OCI-LY3 (cell line): ENCODE data around the gene FAM83G.

ENCODE experiments used
- EZH2phosphoT487 ChIP-seq: fragments of 200-600 bp; shearing (Covaris generic); IDR thresholded peaks from 2 replicates; pipeline ENCODE4 v1.6.1; 2018; ENCODE audit warnings: antibody characterized with exemption, mixed run types, low read depth
- TF ChIP-seq, protein P1 (sequence below): fragments of 200-600, 300-600 bp; sonication (generic); IDR thresholded peaks from 2 replicates; pipeline ENCODE4 v1.5.1; 2014; ENCODE audit warnings: antibody characterized with exemption, low read length, low read depth

DNA sequence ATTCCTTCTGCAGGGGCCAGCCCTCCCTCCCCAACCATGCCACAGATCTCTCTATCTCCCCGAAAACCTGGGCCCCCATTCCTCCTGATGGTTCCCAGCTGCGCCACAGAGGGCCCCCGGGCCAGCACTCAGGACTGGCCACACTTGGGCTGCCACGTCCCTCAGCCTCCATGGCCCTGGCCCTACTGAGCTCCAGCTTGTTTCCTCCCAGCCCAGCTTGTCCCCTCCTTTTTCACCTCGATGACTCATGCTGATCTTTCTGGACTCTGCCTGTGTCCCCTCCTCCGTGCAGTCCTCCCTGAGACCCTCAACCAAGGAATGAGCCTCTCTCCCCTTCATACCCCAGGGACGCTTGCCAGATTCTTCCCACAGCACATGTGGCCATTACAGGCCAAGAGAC, 10.9 kb upstream of the FAM83G start:
- TF ChIP-seq, protein P1, sequence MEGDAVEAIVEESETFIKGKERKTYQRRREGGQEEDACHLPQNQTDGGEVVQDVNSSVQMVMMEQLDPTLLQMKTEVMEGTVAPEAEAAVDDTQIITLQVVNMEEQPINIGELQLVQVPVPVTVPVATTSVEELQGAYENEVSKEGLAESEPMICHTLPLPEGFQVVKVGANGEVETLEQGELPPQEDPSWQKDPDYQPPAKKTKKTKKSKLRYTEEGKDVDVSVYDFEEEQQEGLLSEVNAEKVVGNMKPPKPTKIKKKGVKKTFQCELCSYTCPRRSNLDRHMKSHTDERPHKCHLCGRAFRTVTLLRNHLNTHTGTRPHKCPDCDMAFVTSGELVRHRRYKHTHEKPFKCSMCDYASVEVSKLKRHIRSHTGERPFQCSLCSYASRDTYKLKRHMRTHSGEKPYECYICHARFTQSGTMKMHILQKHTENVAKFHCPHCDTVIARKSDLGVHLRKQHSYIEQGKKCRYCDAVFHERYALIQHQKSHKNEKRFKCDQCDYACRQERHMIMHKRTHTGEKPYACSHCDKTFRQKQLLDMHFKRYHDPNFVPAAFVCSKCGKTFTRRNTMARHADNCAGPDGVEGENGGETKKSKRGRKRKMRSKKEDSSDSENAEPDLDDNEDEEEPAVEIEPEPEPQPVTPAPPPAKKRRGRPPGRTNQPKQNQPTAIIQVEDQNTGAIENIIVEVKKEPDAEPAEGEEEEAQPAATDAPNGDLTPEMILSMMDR, result no peak
- TF ChIP-seq EZH2phosphoT487, result no peak
